ELF-1 (cell line): ENCODE results near the gene SZT2.

Experiments used
- DNase-seq: peaks from one replicate; pipeline ENCODE4 v3.0.0-alpha.2; 2016; ENCODE audit warnings: low read depth, low spot score

Gene SZT2

GRCh38 chr1:43389326-43390313 lies at the start of gene SZT2, which contains the start of gene MED8:
TSS of gene SZT2 (plus strand) at chr1:43389899. CDS start at chr1:43389969, 70 bp downstream.
TSS of gene MED8 (minus strand) at chr1:43389800. CDS start at chr1:43389764, 36 bp downstream.
- peak; percentile 99 for DNase-seq

- DNase-seq: no peak
Measured at GRCh38 chr1:43340559-43340958, 49.1 kb upstream of the SZT2 start.

DNA sequence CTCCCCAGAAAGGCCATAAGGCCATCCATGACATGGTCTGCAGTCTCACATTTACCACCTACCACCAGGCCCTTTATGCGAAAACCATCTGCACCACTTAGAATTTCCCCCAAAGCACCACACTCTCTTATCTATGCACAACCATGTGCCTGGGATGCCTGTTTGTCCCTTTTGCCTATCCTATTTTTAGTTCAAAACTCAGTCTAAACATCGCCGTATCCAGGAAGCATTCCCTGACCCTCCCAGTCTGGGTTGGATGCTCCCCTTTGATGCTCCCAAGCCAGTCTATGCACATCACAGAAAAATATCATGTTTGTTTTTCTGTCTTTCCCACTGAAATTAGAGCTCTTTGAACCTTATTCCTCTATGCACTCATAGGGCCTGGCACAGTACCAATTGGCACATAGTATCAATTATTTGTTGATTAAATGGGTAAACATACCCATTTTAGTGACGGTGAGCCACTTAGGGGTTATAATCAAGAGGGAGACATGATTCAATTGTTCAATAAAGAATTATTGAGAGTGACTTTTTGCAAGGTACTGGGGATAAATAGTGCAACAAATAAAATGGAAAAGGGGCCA lies 45.3 kb upstream of the SZT2 start:
- no peak for DNase-seq

DNA sequence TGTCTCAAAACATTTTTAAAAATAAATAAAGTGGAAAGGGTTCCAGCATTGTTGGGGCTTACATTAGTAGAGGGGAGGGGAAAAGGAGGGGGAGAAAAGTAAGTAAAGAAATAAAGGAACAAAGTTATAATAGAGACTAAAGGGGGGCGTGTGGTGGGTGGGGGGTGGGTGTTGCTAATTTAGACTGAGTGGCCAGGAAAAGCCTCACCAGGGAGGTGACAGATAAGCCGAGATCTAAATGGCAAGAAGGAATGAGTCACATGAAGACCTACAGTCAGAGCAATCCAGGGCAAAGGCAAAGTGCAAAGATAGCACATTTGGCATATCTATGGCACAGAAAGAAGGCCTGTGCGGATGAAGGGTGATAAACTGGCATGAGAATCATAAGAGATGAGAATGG lies 44.6 kb upstream of the SZT2 start:
- no peak for DNase-seq

- no peak for DNase-seq
Measured at GRCh38 chr1:43346636-43347035, 43.1 kb upstream of the SZT2 start.

DNA sequence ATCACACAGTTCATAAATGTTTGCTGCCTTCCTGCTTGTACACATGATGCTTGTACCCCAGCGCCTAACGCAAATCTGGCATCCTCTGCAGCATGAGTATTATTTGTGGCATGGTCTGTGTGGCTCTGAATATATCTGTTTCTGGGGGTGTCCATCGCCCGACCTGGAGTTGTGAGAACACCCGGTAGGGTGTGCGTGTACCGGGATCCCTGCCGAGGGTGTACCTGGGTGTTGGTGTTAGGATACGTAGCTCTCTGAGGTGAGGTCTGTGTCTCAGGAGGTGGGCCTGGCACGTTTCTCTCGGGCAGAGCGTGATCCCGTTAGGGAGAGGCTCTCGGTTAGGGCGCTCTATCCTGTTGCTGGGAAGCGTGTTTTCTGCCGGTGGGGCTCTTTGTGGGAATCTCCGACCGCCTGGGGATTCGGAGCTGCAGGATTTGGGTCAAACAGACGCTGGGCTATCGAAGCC lies 41.3 kb upstream of the SZT2 start:
- no peak for DNase-seq

DNA sequence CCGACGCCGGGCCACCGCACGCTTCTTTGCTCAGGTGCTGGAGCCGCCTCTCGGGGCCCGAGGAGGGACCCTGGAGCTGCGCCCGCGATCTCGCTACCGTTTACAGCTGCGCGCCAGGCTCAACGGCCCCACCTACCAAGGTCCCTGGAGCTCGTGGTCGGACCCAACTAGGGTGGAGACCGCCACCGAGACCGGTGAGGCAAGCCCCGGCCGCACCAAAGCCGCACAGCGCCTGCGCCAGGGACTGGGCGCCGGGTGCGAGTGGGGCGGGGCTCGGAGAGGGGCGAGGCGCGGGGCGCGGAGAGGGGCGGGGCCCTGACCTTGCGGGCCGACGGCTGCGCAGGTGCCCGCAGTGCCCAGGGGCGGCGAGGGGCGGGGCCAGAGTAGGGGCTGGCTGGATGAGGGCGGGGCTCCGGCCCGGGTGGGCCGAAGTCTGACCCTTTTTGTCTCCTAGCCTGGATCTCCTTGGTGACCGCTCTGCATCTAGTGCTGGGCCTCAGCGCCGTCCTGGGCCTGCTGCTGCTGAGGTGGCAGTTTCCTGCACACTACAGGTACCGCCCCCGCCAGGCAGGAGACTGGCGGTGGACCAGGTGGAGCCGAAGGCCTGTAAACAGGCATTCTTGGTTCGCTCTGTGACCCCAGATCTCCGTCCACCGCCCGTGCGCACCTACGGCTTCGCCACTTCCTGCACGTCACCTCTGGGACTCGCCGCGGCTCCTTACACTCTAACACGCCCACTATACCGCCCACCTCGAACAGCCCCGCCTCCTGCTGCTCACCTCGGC lies 40.7 kb upstream of the SZT2 start:
- peak; percentile 97 for DNase-seq

DNA sequence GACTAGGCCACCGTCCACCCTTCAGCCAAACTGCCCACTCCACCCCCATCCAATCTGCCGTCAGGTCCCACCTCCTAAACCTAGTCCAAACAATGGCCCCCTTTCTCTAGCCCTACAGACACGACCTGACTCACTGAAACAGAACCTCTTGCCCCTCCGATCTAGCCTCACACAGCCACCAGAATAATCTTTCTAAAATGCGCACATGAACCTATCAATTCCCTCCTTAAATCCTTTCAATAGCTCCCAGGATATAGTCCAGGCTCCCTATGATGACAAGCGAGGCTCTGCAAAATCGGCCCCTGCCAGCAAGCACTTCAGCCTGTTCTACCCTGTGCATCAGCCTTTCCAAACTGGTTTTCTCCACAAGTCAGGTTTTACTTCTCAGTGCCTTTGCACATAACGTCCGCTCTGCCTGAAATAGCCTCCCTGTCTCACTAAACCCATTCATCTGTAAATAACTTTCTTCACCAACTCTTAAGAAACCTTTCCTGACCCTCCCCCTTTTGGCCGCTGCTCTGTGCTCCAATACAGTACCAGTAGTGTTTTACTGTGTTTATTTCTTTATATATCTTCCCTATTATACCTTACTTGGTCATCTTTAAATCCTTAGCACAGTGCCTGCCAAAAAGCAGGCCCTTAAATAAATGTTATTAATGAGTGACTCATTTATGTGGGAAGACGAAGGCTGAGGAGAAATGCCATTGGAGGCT lies 39.9 kb upstream of the SZT2 start:
- no peak for DNase-seq

- no peak for DNase-seq
Measured at GRCh38 chr1:43350976-43351375, 38.7 kb upstream of the SZT2 start.

DNA sequence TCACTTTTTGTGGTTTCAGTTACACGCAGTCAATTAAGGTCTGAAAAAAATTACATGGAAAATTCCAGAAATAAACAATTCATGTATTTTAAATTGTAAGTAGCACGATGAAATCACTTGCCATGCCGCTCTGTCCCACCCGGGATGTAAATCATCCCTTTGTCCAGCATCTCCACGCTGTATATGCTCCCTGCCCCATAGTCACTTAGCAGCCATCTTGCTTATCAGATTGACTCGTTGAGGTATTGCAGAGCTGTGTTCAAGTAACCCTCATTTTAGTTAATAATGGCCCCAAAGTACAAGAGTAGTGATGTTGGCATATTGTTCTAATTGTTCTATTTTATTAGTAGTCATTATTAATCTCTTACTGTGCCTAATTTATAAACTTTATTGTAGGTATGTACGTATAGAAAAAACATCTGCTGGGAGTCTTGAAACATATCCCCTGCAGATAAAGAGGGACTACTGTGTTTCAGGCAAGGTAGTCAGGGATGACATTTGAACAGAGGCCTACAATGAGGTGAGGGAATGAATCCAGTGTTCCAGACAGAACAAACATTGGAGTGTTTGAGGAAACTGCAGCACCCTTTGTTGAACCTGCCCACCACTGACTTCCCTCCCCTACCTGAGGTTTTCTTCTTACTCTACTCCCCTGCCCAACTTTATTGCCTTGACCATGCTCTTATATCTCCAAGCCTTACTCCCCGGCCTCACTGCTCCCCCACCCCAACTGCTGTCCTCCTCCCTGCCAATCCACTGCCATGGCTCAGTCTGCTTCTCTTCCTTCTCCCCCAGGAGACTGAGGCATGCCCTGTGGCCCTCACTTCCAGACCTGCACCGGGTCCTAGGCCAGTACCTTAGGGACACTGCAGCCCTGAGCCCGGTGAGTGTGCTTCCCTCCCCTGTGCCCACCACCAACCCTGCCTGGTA lies 38.0 kb upstream of the SZT2 start:
- no peak for DNase-seq

GRCh38 chr1:43352351-43352705 lies 37.4 kb upstream of the SZT2 start:
- no peak for DNase-seq

GRCh38 chr1:43352881-43353280 lies 36.8 kb upstream of the SZT2 start:
- no peak for DNase-seq

GRCh38 chr1:43354471-43354870 lies 35.2 kb upstream of the SZT2 start:
- no peak for DNase-seq

DNA sequence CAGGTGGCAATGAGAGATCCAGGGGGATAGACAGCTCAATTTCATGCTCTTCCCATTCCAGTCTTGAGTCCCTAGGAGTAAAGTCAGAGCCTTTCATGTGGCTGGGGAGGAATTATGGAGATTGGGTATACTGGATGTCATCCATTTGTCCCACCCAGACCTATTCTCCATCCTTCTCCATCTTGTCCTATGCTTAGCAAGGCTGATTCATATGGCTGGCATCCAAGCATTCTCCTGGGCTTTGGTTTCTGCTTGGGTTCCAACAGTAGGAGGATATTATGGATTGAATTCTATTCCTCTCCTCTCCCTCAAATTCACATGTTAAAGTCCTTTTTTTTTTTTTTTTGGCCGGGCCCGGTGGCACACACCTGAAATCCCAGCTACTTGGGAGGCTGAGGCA lies 34.8 kb upstream of the SZT2 start:
- no peak for DNase-seq

DNA sequence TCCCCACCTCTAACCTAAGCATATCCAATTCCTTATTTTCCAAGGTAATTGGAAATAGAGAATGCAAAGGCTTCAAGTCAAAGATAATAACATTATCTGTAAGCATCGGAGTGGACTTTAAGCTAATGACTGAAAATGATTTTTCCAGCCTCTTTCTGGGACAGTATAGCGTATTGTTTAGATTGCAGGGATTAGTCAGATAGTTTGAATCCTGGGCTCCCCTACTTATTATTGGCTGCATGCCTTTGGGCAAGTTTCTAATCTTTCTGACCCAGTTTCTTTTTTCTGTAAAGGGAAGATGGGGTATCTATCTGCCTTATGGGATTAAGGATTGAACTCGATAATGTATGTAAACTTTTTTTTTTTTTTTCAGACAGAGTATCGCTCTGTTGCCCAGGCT lies 32.4 kb upstream of the SZT2 start:
- no peak for DNase-seq

DNA sequence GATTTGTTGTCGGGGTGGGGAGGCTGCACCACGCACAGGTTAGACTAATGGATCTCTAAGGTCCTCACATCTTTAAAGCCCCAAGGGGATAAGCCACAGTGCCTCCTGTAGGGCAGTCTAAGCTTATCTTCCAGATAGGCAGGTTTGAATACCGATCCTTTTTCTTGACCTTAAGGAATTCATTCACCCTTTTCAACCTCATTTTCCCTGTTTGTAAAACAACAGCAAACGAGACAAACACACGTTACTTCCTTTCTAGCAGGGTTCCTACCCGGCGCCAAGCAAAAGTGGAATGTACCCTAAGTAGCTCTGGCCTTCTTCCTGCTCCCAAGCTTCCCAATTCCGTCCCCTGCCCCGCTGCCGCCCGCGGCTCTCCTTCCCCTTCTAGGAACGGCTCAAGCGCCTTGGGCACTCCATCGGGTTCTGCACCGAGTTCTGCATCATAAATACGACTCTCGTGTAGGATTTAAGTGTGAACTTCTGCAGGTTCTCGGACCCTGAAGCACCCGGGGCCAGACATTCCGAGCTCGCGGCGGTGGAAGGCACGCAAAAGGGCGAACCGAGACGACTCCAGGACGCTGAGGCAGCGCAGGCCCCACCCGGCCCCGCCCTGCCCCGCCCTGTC lies 31.5 kb upstream of the SZT2 start:
- no peak for DNase-seq

GRCh38 chr1:43358746-43359693 lies 30.7 kb upstream of the SZT2 start, which contains the start of gene CDC20:
TSS of gene CDC20 (plus strand) at chr1:43358981. CDS start at chr1:43359216, 235 bp downstream.
- peak; percentile 99 for DNase-seq

- DNase-seq: no peak
Measured at GRCh38 chr1:43359696-43360095, 30.0 kb upstream of the SZT2 start.

- DNase-seq: no peak
Measured at GRCh38 chr1:43360616-43361015, 29.1 kb upstream of the SZT2 start.
